Endothelial cell of umbilical vein (primary cell): ENCODE results near the gene GORASP1.

Source experiments
- EZH2 ChIP-seq: IDR thresholded peaks from 2 replicates; pipeline ENCODE4 v1.6.1; 2012; ENCODE audit warnings: borderline replicate concordance, low read depth, mild to moderate bottlenecking, moderate library complexity, low read length, inconsistent platforms; ENCODE audit not compliant: severe bottlenecking
- POLR2A ChIP-seq: IDR thresholded peaks from 2 replicates; pipeline ENCODE4 v1.6.1; 2012; ENCODE audit warnings: low read depth, mild to moderate bottlenecking, control low read depth, low read length
- TF ChIP-seq, protein P1 (sequence below), 2 donors: IDR thresholded peaks; 1 replicate in 1 of 2; 2 replicates in 1 of 2; pipeline ENCODE4 v1.5.1; 2011; ENCODE audit warnings: low read length in 2 of 2, mild to moderate bottlenecking in 2 of 2, moderate library complexity in 2 of 2, control low read depth in 1 of 2, inconsistent platforms in 1 of 2, low read depth in 1 of 2; ENCODE audit not compliant: insufficient read depth in 1 of 2; ENCODE audit errors: extremely low read depth in 1 of 2
- TF ChIP-seq, protein P2 (sequence below): IDR thresholded peaks from 2 replicates; pipeline ENCODE4 v1.6.1; 2011; ENCODE audit not compliant: insufficient read depth, insufficient read length

DNA sequence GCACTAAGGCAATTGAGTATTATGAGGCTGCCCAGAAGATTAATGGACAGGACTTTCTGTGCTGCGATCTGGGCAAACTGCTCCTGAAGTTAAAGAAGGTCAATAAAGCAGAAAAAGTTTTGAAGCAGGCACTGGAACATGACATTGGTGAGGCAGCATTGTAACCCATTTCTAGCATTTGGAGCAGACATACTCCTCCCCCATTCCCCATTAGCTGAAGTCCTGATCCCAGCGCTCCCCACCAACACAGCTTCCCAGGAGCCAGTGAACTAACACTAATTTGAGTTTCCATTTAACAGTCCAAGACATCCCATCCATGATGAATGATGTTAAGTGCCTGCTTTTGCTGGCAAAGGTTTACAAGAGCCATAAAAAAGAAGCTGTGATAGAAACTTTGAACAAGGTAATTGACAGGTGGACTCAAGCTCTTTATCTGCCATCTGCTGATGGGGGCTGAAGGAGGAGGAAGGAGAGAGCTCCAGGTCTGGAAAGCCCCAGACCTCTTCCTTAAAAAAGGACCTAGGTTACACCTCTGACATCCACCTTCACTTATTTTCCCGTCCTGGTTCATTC, 23.4 kb upstream of the GORASP1 start:
- TF ChIP-seq, protein P1, sequence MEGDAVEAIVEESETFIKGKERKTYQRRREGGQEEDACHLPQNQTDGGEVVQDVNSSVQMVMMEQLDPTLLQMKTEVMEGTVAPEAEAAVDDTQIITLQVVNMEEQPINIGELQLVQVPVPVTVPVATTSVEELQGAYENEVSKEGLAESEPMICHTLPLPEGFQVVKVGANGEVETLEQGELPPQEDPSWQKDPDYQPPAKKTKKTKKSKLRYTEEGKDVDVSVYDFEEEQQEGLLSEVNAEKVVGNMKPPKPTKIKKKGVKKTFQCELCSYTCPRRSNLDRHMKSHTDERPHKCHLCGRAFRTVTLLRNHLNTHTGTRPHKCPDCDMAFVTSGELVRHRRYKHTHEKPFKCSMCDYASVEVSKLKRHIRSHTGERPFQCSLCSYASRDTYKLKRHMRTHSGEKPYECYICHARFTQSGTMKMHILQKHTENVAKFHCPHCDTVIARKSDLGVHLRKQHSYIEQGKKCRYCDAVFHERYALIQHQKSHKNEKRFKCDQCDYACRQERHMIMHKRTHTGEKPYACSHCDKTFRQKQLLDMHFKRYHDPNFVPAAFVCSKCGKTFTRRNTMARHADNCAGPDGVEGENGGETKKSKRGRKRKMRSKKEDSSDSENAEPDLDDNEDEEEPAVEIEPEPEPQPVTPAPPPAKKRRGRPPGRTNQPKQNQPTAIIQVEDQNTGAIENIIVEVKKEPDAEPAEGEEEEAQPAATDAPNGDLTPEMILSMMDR (IDR thresholded peaks at IDR 0.05; ENCODE audit: extremely low read depth in 1 of 2, insufficient read depth in 1 of 2, low read depth in 1 of 2, low read length in 2 of 2) = no peak
- no peak for TF ChIP-seq EZH2
- no peak for TF ChIP-seq POLR2A
- TF ChIP-seq, protein P2, sequence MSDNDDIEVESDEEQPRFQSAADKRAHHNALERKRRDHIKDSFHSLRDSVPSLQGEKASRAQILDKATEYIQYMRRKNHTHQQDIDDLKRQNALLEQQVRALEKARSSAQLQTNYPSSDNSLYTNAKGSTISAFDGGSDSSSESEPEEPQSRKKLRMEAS = no peak
